ENCODE results near the gene TAF5L.

DNA sequence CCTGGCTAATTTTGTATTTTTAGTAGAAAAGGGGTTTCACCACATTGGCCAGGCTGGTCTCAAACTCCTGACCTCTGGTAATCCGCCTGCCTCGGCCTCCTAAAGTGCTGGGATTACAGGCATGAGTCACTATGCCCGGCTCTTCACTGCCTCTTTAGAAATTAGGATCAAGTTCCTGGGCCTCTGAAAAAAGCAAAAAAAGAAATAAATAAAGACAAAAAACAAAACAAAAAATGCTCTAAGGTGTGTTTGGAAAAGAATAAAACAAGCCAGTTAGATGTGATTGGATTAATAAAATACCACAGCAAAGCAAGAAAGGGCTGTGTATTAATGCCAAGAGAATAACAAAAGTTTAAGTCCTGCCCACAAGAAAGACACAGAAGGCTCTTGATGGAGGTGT is 63.2 kb downstream of the TAF5L start:
- TF ChIP-seq POLR2AphosphoS5 (IDR thresholded peaks at IDR 0.05; ENCODE audit: low read depth, low read length) (no peak), POLR2A (IDR thresholded peaks at IDR 0.05; ENCODE audit: low read depth, low read length) (no peak)
